IMR-90 (cell line): ENCODE results near the gene ZG16B. TPM values are rescaled to one million over a fixed set of nuclear protein-coding genes. Genes with fewer than 3 reads are reported as not detected.

Experiments
- ATAC-seq: fragments of 200-7000 bp; cut with Tn5 transposase; 2 replicates; pipeline ENCODE4 v1.9.1; 2020; ENCODE audit warnings: low read depth, mild to moderate bottlenecking, moderate library complexity
- Bru-seq: library from RNA; stranded (reverse); fragments of 400-500 nt; gene quantifications from one replicate; lab custom pipeline; 2021; lab: Mats Ljungman, UMichigan
- BruChase-seq, 2 experiments: library from RNA; stranded (reverse); fragments of 400-500 nt; gene quantifications; one replicate each; lab custom pipeline; 2021; lab: Mats Ljungman, UMichigan
- BruUV-seq: library from RNA; stranded (reverse); fragments of 400-500 nt; replicated peaks from 2 replicates; lab custom pipeline; 2021; lab: Mats Ljungman, UMichigan
- CTCF ChIA-PET: fragments of 300-600 bp; formaldehyde crosslinking; extraction: SDS; loops from one replicate; lab custom pipeline; 2021; ENCODE audit warnings: antibody characterized with exemption; lab: Yijun Ruan, JAX
- POLR2A ChIA-PET: fragments of 300-600 bp; sonication (Branson Sonifier 250); formaldehyde crosslinking; loops from one replicate; lab custom pipeline; 2022; ENCODE audit warnings: antibody characterized with exemption; ENCODE audit not compliant: unreplicated experiment; lab: Charles Lee
- DNase-seq: peaks from one replicate; pipeline ENCODE4 v3.0.0; 2013
- H2AFZ ChIP-seq: replicated peaks from 2 replicates; pipeline ENCODE3; 2013; ENCODE audit warnings: low read length, mild to moderate bottlenecking; ENCODE audit not compliant: poor library complexity
- H2AK5ac ChIP-seq: 2 replicates; pipeline ENCODE4 v1.6.1; 2013; ENCODE audit warnings: low read depth, low read length, inconsistent platforms
- H2AK9ac ChIP-seq: replicated peaks from 2 replicates; pipeline ENCODE3; 2013; ENCODE audit warnings: mild to moderate bottlenecking, low read depth, low read length, moderate library complexity; ENCODE audit not compliant: poor library complexity
- H2BK120ac ChIP-seq: 2 replicates; pipeline ENCODE4 v1.6.1; 2013; ENCODE audit warnings: low read depth, low read length, inconsistent platforms
- H2BK15ac ChIP-seq: 3 replicates; pipeline ENCODE4 v1.6.1; 2013; ENCODE audit warnings: low read depth, low read length, inconsistent platforms
- H2BK20ac ChIP-seq: 2 replicates; pipeline ENCODE4 v1.6.1; 2013; ENCODE audit warnings: low read depth, mild to moderate bottlenecking, inconsistent platforms, low read length, moderate library complexity
- H2BK5ac ChIP-seq: 2 replicates; pipeline ENCODE4 v1.6.1; 2013; ENCODE audit warnings: mild to moderate bottlenecking, low read depth, low read length, inconsistent platforms; ENCODE audit not compliant: poor library complexity, severe bottlenecking
- H3K14ac ChIP-seq: replicated peaks from 2 replicates; pipeline ENCODE4 v1.6.1; 2013; ENCODE audit warnings: low read depth, low read length, inconsistent platforms
- H3K18ac ChIP-seq: 2 replicates; pipeline ENCODE4 v1.6.1; 2013; ENCODE audit warnings: low read depth, low read length, control low read depth
- H3K23ac ChIP-seq: 2 replicates; pipeline ENCODE4 v1.6.1; 2013; ENCODE audit warnings: low read depth, low read length, inconsistent platforms
- H3K27ac ChIP-seq: 2 replicates; pipeline ENCODE4 v1.5.1; 2013; ENCODE audit warnings: mild to moderate bottlenecking, control low read depth, low read length; ENCODE audit not compliant: insufficient read depth
- H3K27me3 ChIP-seq: 2 replicates; pipeline ENCODE4 v1.6.1; 2013; ENCODE audit warnings: low read length; ENCODE audit not compliant: control insufficient read depth, insufficient read depth
- H3K36me3 ChIP-seq: 2 replicates; pipeline ENCODE4 v1.6.1; 2013; ENCODE audit warnings: low read length, mixed read lengths; ENCODE audit not compliant: control insufficient read depth, insufficient read depth
- H3K4ac ChIP-seq: 2 replicates; pipeline ENCODE4 v1.6.1; 2013; ENCODE audit warnings: low read depth, low read length, inconsistent platforms
- H3K4me1 ChIP-seq: 2 replicates; pipeline ENCODE4 v1.6.1; 2013; ENCODE audit warnings: low read length, mixed read lengths; ENCODE audit not compliant: control insufficient read depth, insufficient read depth
- H3K4me2 ChIP-seq: 2 replicates; pipeline ENCODE4 v1.6.1; 2013; ENCODE audit warnings: low read depth, mild to moderate bottlenecking, control low read depth, low read length, moderate library complexity
- H3K4me3 ChIP-seq: 2 replicates; pipeline ENCODE4 v1.5.1; 2013; ENCODE audit warnings: low read depth, mild to moderate bottlenecking, control low read depth, low read length, moderate library complexity; ENCODE audit not compliant: insufficient read depth
- H3K56ac ChIP-seq: 2 replicates; pipeline ENCODE4 v1.6.1; 2013; ENCODE audit warnings: low read length, inconsistent platforms; ENCODE audit not compliant: insufficient read depth; ENCODE audit errors: extremely low read depth
- H3K79me1 ChIP-seq, 2 experiments: 2 replicates each; pipeline ENCODE4 v1.6.1; 2013; ENCODE audit warnings: low read length in 2 of 2, inconsistent platforms in 1 of 2, low read depth in 1 of 2
- H3K9ac ChIP-seq: 2 replicates; pipeline ENCODE4 v1.6.1; 2013; ENCODE audit warnings: low read depth, low read length, control low read depth
- H3K9me1 ChIP-seq: 2 replicates; pipeline ENCODE4 v1.6.1; 2013; ENCODE audit warnings: low read length, inconsistent platforms; ENCODE audit not compliant: insufficient read depth
- H3K9me3 ChIP-seq: 2 replicates; pipeline ENCODE4 v1.6.1; 2013; ENCODE audit warnings: low read length; ENCODE audit not compliant: control insufficient read depth, insufficient read depth
- H4K20me1 ChIP-seq: 2 replicates; pipeline ENCODE4 v1.6.1; 2013; ENCODE audit warnings: low read length, inconsistent platforms; ENCODE audit not compliant: insufficient read depth
- H4K5ac ChIP-seq: 2 replicates; pipeline ENCODE4 v1.6.1; 2013; ENCODE audit warnings: mild to moderate bottlenecking, low read depth, low read length, control low read depth
- H4K8ac ChIP-seq, 2 experiments: 2 replicates each; pipeline ENCODE4 v1.6.1; 2013; ENCODE audit warnings: low read depth in 2 of 2, low read length in 2 of 2, control low read depth in 1 of 2, inconsistent platforms in 1 of 2
- H4K91ac ChIP-seq: 2 replicates; pipeline ENCODE4 v1.6.1; 2013; ENCODE audit warnings: low read depth, low read length, inconsistent platforms; ENCODE audit not compliant: insufficient read depth
- FOS ChIP-seq: fragments of 150-350 bp; IDR thresholded peaks from 2 replicates; pipeline ENCODE4 v1.6.1; 2016; ENCODE audit warnings: low read depth, low read length
- MAFK ChIP-seq: IDR thresholded peaks from 2 replicates; pipeline ENCODE4 v1.6.1; 2012; ENCODE audit warnings: low read depth, low read length, improper control_type of control experiment
- MXI1 ChIP-seq: IDR thresholded peaks from 2 replicates; pipeline ENCODE4 v1.6.1; 2012; ENCODE audit warnings: low read depth, mild to moderate bottlenecking, low read length, moderate library complexity, borderline replicate concordance
- NFE2L2 ChIP-seq: fragments of 150-350 bp; IDR thresholded peaks from 2 replicates; pipeline ENCODE4 v1.6.1; 2016; ENCODE audit warnings: low read depth, mild to moderate bottlenecking, low read length
- RAD21 ChIP-seq: IDR thresholded peaks from 2 replicates; pipeline ENCODE4 v1.6.1; 2012; ENCODE audit warnings: low read length, improper control_type of control experiment
- RCOR1 ChIP-seq: IDR thresholded peaks from 2 replicates; pipeline ENCODE4 v1.6.1; 2012; ENCODE audit warnings: mild to moderate bottlenecking, low read length, improper control_type of control experiment; ENCODE audit not compliant: insufficient replicate concordance
- SMC3 ChIP-seq: fragments of 150-350 bp; IDR thresholded peaks from 2 replicates; pipeline ENCODE4 v1.6.1; 2016; ENCODE audit warnings: low read depth, mild to moderate bottlenecking, antibody characterized with exemption, low read length, moderate library complexity
- WGBS, 2 experiments: methylation state at CpG; one replicate each; pipeline versions ENCODE4 v1.1.5 to v1.1.7; 2013; ENCODE audit warnings: missing lambda C conversion rate in 2 of 2; ENCODE audit not compliant: insufficient read length in 1 of 2; ENCODE audit errors: extremely low coverage in 2 of 2; 5-methylcytosine and 5-hydroxymethylcytosine counted together
- dilution Hi-C: fragments of 300-500 bp; cut with HindIII; formaldehyde crosslinking; loops from one replicate; pipeline ENCODE4 v1.14.3; 2018; ENCODE audit warnings: low sequenced_read_pairs; ENCODE audit not compliant: unreplicated experiment
- in situ Hi-C: fragments of 300-500 bp; cut with MboI; formaldehyde crosslinking; loops from 3 replicates; pipeline ENCODE4 v1.14.3; 2019; ENCODE audit warnings: low sequenced_read_pairs, inconsistent platforms, mixed read lengths
- intact Hi-C: fragments of 100-400 bp; cut with micrococcal nuclease; formaldehyde crosslinking; loops from 2 replicates; pipeline ENCODE4 v1.10.0; 2022
- long read RNA-seq: library from polyadenylated mRNA; unstranded; transcript quantifications from one replicate; pipeline ENCODE4 v2.0.0, GENCODE V29; 2021; ENCODE audit not compliant: unreplicated experiment
- polyA plus RNA-seq, 3 experiments: library from polyadenylated mRNA; depleted of rRNA; stranded (reverse); fragments of >200 nt; gene quantifications; 2 replicates each; pipeline ENCODE4 v1.2.3, GENCODE V29; 2012; ENCODE audit warnings: low replicate concordance in 1 of 3
- total RNA-seq: library from RNA; depleted of rRNA; stranded (reverse); fragments of >200 nt; gene quantifications from 2 replicates; pipeline ENCODE4 v1.2.3, GENCODE V29; 2012; rRNA removed
- TF ChIP-seq, protein P1 (sequence below): fragments of 150-350 bp; IDR thresholded peaks from 2 replicates; pipeline ENCODE4 v1.6.1; 2017; ENCODE audit warnings: mild to moderate bottlenecking, antibody characterized with exemption, low read length, low read depth
- TF ChIP-seq, protein P2 (sequence below): conservative IDR thresholded peaks from 2 replicates; pipeline ENCODE4 v1.5.1; 2012; ENCODE audit warnings: mild to moderate bottlenecking, low read depth, low read length, improper control_type of control experiment
- TF ChIP-seq, protein P3 (sequence below): fragments of 150-350 bp; IDR thresholded peaks from 2 replicates; pipeline ENCODE4 v1.6.1; 2016; ENCODE audit warnings: low read depth, mild to moderate bottlenecking, low read length, moderate library complexity, borderline replicate concordance

The ZG16B gene, protein sequence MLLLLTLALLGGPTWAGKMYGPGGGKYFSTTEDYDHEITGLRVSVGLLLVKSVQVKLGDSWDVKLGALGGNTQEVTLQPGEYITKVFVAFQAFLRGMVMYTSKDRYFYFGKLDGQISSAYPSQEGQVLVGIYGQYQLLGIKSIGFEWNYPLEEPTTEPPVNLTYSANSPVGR
- 0.28 and 0.54 TPM in 2 replicates for total RNA-seq
- polyA plus RNA-seq (2012; rRNA removed) = 0.46 and 0.65 TPM in 2 replicates
- polyA plus RNA-seq (2012; cell fraction: cytosol; rRNA removed) = 0.34 and 0.63 TPM in 2 replicates
- polyA plus RNA-seq (2012; cell fraction: nucleus; rRNA removed; ENCODE audit: low replicate concordance) = 0.33 and 0.70 TPM in 2 replicates
- Bru-seq, nascent RNA = not detected
- percentile 22 among the genes with signal in this experiment for BruChase-seq, experiment 1, labeled RNA remaining after a 6-hour chase
- BruChase-seq, experiment 2, labeled RNA remaining after a 2-hour chase = not detected
- long read RNA-seq, partial matches to known transcripts = 0 of 2 reads
- long read RNA-seq, other reads (novel, unspliced or antisense) = 0 of 2 reads

DNA sequence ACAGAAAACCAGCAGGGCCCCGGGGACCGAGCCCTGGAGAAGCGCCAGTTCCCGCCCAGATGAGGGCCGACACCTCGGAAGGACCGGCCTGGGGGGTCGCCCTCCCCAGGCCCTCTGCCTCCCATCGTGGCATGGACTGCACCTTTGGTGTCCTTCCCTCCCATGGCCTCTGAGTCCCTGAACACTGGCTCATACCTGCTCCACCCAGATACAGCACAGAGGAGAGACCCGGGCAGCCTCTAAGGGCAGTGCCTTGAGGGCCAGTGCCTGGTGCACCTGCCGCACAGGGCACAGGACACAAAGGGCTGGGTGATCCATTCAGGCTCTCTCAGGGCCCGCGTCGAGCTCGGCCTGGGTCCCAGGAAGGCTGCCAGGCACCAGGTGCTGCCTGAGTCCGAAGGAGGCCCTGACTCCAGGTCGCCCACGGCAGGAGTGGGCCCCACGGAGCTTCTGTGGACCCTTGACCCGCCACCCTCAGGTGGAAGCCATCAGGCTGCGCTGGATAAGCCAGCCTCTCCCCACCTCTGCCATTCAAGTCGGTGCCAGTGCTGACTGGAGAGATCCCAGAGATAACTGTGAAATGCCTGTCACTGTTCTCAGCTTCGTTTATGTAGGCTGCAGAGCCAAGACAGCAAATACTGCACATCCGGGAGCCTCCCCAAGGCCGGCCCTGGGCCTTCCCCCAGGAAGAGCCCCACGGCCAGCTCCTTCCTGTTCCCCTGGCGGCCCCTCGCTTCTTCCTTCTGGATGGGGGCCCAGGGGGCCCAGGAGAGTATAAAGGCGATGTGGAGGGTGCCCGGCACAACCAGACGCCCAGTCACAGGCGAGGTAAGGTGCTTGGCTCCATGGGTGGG is at the start of gene ZG16B:
Gene ZG16B, plus strand, starts transcription at position 803 of the 854 bp plus-strand sequence. CDS start 139 bp downstream, outside the sequence.
- Histone ChIP-seq H3K4me2 (no peak within 1 kb of the TSS), H4K5ac (no peak within 1 kb of the TSS), H3K4me1 (no peaks in the 10 kb centered on the region), H3K79me1 (no peaks in the 10 kb centered on the region), H3K18ac (no peak within 1 kb of the TSS), H2AK5ac (no peak within 1 kb of the TSS), H3K27ac (no peak within 1 kb of the TSS), H3K9me3 (no peaks in the 10 kb centered on the region), H3K9me1 (no peaks in the 10 kb centered on the region), H2AFZ (peak within 1 kb of the TSS; percentile 39), H2BK5ac (no peak within 1 kb of the TSS), H2BK20ac (no peak within 1 kb of the TSS), H2BK15ac (no peak within 1 kb of the TSS), H3K14ac (no peak within 1 kb of the TSS), H4K8ac (no peak within 1 kb of the TSS), H3K36me3 (no peaks in the 10 kb centered on the region), H3K4me3 (no peak within 1 kb of the TSS), H3K4ac (no peak within 1 kb of the TSS), H3K56ac (no peak within 1 kb of the TSS), H4K91ac (no peak within 1 kb of the TSS), H4K20me1 (no peaks in the 10 kb centered on the region), H3K23ac (no peak within 1 kb of the TSS), H3K27me3 (peaks cover 46% of the 10 kb centered on the region), H2BK120ac (no peak within 1 kb of the TSS), H2AK9ac (no peak within 1 kb of the TSS), H3K9ac (no peak within 1 kb of the TSS)
- ATAC-seq (no peak; the same call in 1 of the 2 replicates), DNase-seq (no peak)
- WGBS, 2 experiments = 53% methylated on average over 14 of the region's 32 CpGs; no CpG with 5 or more reads in 1 of the 2 experiments
- no TSS peak for BruUV-seq
- intact Hi-C loops = no loop called here
- ChIA-PET CTCF (interaction anchor here (0.9 kb wide), 1 partner anchor 38 kb away, joined by 3 read pairs; no protein-coding TSS in a partner anchor), POLR2A (no interaction called here)
- in situ Hi-C loops = loop anchor here (10.0 kb wide), 1 partner anchor 85 kb away; the partner anchor contains the start of gene FLYWCH1
- dilution Hi-C loops = no loop called here
- TF ChIP-seq, protein P1, sequence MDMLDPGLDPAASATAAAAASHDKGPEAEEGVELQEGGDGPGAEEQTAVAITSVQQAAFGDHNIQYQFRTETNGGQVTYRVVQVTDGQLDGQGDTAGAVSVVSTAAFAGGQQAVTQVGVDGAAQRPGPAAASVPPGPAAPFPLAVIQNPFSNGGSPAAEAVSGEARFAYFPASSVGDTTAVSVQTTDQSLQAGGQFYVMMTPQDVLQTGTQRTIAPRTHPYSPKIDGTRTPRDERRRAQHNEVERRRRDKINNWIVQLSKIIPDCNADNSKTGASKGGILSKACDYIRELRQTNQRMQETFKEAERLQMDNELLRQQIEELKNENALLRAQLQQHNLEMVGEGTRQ = no peak
- no peak for TF ChIP-seq RCOR1
- TF ChIP-seq, protein P2, sequence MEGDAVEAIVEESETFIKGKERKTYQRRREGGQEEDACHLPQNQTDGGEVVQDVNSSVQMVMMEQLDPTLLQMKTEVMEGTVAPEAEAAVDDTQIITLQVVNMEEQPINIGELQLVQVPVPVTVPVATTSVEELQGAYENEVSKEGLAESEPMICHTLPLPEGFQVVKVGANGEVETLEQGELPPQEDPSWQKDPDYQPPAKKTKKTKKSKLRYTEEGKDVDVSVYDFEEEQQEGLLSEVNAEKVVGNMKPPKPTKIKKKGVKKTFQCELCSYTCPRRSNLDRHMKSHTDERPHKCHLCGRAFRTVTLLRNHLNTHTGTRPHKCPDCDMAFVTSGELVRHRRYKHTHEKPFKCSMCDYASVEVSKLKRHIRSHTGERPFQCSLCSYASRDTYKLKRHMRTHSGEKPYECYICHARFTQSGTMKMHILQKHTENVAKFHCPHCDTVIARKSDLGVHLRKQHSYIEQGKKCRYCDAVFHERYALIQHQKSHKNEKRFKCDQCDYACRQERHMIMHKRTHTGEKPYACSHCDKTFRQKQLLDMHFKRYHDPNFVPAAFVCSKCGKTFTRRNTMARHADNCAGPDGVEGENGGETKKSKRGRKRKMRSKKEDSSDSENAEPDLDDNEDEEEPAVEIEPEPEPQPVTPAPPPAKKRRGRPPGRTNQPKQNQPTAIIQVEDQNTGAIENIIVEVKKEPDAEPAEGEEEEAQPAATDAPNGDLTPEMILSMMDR = no peak
- TF ChIP-seq NFE2L2 = no peak
- no peak for TF ChIP-seq SMC3
- TF ChIP-seq, protein P3, sequence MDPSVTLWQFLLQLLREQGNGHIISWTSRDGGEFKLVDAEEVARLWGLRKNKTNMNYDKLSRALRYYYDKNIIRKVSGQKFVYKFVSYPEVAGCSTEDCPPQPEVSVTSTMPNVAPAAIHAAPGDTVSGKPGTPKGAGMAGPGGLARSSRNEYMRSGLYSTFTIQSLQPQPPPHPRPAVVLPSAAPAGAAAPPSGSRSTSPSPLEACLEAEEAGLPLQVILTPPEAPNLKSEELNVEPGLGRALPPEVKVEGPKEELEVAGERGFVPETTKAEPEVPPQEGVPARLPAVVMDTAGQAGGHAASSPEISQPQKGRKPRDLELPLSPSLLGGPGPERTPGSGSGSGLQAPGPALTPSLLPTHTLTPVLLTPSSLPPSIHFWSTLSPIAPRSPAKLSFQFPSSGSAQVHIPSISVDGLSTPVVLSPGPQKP = no peak
- no peak for TF ChIP-seq MXI1
- no peak for TF ChIP-seq RAD21
- no peak for TF ChIP-seq FOS
- TF ChIP-seq MAFK = no peak
